ENCODE measurements around the gene KCNG4.

GRCh38 chr16:84274515-84274914 is 34.7 kb upstream of the KCNG4 start:
- TF ChIP-seq, protein P1, sequence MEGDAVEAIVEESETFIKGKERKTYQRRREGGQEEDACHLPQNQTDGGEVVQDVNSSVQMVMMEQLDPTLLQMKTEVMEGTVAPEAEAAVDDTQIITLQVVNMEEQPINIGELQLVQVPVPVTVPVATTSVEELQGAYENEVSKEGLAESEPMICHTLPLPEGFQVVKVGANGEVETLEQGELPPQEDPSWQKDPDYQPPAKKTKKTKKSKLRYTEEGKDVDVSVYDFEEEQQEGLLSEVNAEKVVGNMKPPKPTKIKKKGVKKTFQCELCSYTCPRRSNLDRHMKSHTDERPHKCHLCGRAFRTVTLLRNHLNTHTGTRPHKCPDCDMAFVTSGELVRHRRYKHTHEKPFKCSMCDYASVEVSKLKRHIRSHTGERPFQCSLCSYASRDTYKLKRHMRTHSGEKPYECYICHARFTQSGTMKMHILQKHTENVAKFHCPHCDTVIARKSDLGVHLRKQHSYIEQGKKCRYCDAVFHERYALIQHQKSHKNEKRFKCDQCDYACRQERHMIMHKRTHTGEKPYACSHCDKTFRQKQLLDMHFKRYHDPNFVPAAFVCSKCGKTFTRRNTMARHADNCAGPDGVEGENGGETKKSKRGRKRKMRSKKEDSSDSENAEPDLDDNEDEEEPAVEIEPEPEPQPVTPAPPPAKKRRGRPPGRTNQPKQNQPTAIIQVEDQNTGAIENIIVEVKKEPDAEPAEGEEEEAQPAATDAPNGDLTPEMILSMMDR (IDR thresholded peaks at IDR 0.05), result no peak
- TF ChIP-seq SIN3A (IDR thresholded peaks at IDR 0.05; ENCODE audit: borderline replicate concordance, insufficient read depth, low read depth, low read length), result no peak
